ENCODE measurements around the gene ASIC4.

The ASIC4 gene

GRCh38 chr2:219500135-219500534, 14.1 kb upstream of the ASIC4 start:
- peaks cover 32% of the 10 kb centered on the region for H3K4me1 Mint-ChIP-seq (ENCODE audit: low read depth)
- no peaks in the 10 kb centered on the region for H3K9me3 Mint-ChIP-seq
- peaks cover 25% of the 10 kb centered on the region for H3K27me3 Mint-ChIP-seq
- no peak overlapping the region for H3K27ac Mint-ChIP-seq
- H3K4me3 Mint-ChIP-seq = peak overlapping the region; percentile 94
- H3K36me3 Mint-ChIP-seq (ENCODE audit: low read depth) = peaks cover 7% of the 10 kb centered on the region

- Mint-ChIP-seq H3K4me3 (no peak overlapping the region), H3K4me1 (ENCODE audit: low read depth) (peaks cover 32% of the 10 kb centered on the region), H3K27ac (no peak overlapping the region), H3K36me3 (ENCODE audit: low read depth) (peaks cover 17% of the 10 kb centered on the region), H3K9me3 (no peaks in the 10 kb centered on the region), H3K27me3 (peaks cover 12% of the 10 kb centered on the region)
Observed at GRCh38 chr2:219501849-219502248, 12.4 kb upstream of the ASIC4 start.

GRCh38 chr2:219502618-219503017, 11.7 kb upstream of the ASIC4 start:
- no peak overlapping the region for H3K4me3 Mint-ChIP-seq
- no peaks in the 10 kb centered on the region for H3K9me3 Mint-ChIP-seq
- peaks cover 27% of the 10 kb centered on the region for H3K4me1 Mint-ChIP-seq (ENCODE audit: low read depth)
- no peak overlapping the region for H3K27ac Mint-ChIP-seq
- H3K27me3 Mint-ChIP-seq = peaks cover 7% of the 10 kb centered on the region
- peaks cover 17% of the 10 kb centered on the region for H3K36me3 Mint-ChIP-seq (ENCODE audit: low read depth)

- Mint-ChIP-seq H3K27ac (no peak overlapping the region), H3K36me3 (ENCODE audit: low read depth) (peaks cover 17% of the 10 kb centered on the region), H3K4me3 (no peak overlapping the region), H3K9me3 (no peaks in the 10 kb centered on the region), H3K27me3 (peaks cover 12% of the 10 kb centered on the region), H3K4me1 (ENCODE audit: low read depth) (peaks cover 9% of the 10 kb centered on the region)
Observed at GRCh38 chr2:219505585-219505984, 8.7 kb upstream of the ASIC4 start.

GRCh38 chr2:219506153-219506801, 8.0 kb upstream of the ASIC4 start:
- H3K4me3 Mint-ChIP-seq = no peak overlapping the region
- H3K27ac Mint-ChIP-seq = no peak overlapping the region
- peaks cover 9% of the 10 kb centered on the region for H3K4me1 Mint-ChIP-seq (ENCODE audit: low read depth)
- peaks cover 19% of the 10 kb centered on the region for H3K27me3 Mint-ChIP-seq
- no peaks in the 10 kb centered on the region for H3K9me3 Mint-ChIP-seq
- H3K36me3 Mint-ChIP-seq (ENCODE audit: low read depth) = peaks cover 17% of the 10 kb centered on the region

- H3K36me3 Mint-ChIP-seq (ENCODE audit: low read depth) = peaks cover 17% of the 10 kb centered on the region
- peaks cover 21% of the 10 kb centered on the region for H3K27me3 Mint-ChIP-seq
- H3K9me3 Mint-ChIP-seq = no peaks in the 10 kb centered on the region
- H3K4me1 Mint-ChIP-seq (ENCODE audit: low read depth) = peaks cover 9% of the 10 kb centered on the region
- H3K4me3 Mint-ChIP-seq = no peak overlapping the region
- H3K27ac Mint-ChIP-seq = no peak overlapping the region
Observed at GRCh38 chr2:219506802-219507526, 7.3 kb upstream of the ASIC4 start.

- H3K4me3 Mint-ChIP-seq = no peak overlapping the region
- peaks cover 27% of the 10 kb centered on the region for H3K27me3 Mint-ChIP-seq
Observed at GRCh38 chr2:219507581-219508443, 6.5 kb upstream of the ASIC4 start.

GRCh38 chr2:219508444-219508734, 5.9 kb upstream of the ASIC4 start:
- peaks cover 10% of the 10 kb centered on the region for H3K4me1 Mint-ChIP-seq (ENCODE audit: low read depth)
- H3K36me3 Mint-ChIP-seq (ENCODE audit: low read depth) = peaks cover 17% of the 10 kb centered on the region
- H3K27me3 Mint-ChIP-seq = peaks cover 31% of the 10 kb centered on the region
- no peak overlapping the region for H3K27ac Mint-ChIP-seq
- H3K4me3 Mint-ChIP-seq = no peak overlapping the region
- H3K9me3 Mint-ChIP-seq = no peaks in the 10 kb centered on the region

More at GRCh38 chr2:219507581-219508443, 6.5 kb upstream of the ASIC4 start:
- Mint-ChIP-seq H3K27ac (no peak overlapping the region), H3K9me3 (no peaks in the 10 kb centered on the region), H3K36me3 (ENCODE audit: low read depth) (peaks cover 17% of the 10 kb centered on the region), H3K4me1 (ENCODE audit: low read depth) (peaks cover 9% of the 10 kb centered on the region)

GRCh38 chr2:219508971-219509779, 5.1 kb upstream of the ASIC4 start:
- peaks cover 17% of the 10 kb centered on the region for H3K36me3 Mint-ChIP-seq (ENCODE audit: low read depth)
- H3K9me3 Mint-ChIP-seq = no peaks in the 10 kb centered on the region
- peaks cover 13% of the 10 kb centered on the region for H3K4me1 Mint-ChIP-seq (ENCODE audit: low read depth)
- peaks cover 39% of the 10 kb centered on the region for H3K27me3 Mint-ChIP-seq
- peak overlapping the region; percentile 20 for H3K4me3 Mint-ChIP-seq
- no peak overlapping the region for H3K27ac Mint-ChIP-seq

GRCh38 chr2:219509780-219510511, 4.3 kb upstream of the ASIC4 start:
- Mint-ChIP-seq H3K4me1 (ENCODE audit: low read depth) (peaks cover 13% of the 10 kb centered on the region), H3K27me3 (peaks cover 42% of the 10 kb centered on the region), H3K27ac (no peak overlapping the region), H3K9me3 (no peaks in the 10 kb centered on the region), H3K36me3 (ENCODE audit: low read depth) (peaks cover 10% of the 10 kb centered on the region), H3K4me3 (peak overlapping the region; percentile 20)

GRCh38 chr2:219510512-219511135, 3.7 kb upstream of the ASIC4 start:
- no peak overlapping the region for H3K4me3 Mint-ChIP-seq
- H3K27me3 Mint-ChIP-seq = peaks cover 49% of the 10 kb centered on the region
- H3K27ac Mint-ChIP-seq = no peak overlapping the region
- H3K36me3 Mint-ChIP-seq (ENCODE audit: low read depth) = peaks cover 6% of the 10 kb centered on the region
- H3K9me3 Mint-ChIP-seq = no peaks in the 10 kb centered on the region
- peaks cover 13% of the 10 kb centered on the region for H3K4me1 Mint-ChIP-seq (ENCODE audit: low read depth)

GRCh38 chr2:219511547-219512325, 2.5 kb upstream of the ASIC4 start:
- Mint-ChIP-seq H3K27ac (no peak overlapping the region), H3K36me3 (ENCODE audit: low read depth) (peaks cover under 1% of the 10 kb centered on the region), H3K9me3 (no peaks in the 10 kb centered on the region), H3K4me3 (no peak overlapping the region), H3K27me3 (peaks cover 59% of the 10 kb centered on the region), H3K4me1 (ENCODE audit: low read depth) (peaks cover 13% of the 10 kb centered on the region)

GRCh38 chr2:219512524-219513216, 1.6 kb upstream of the ASIC4 start:
- Mint-ChIP-seq H3K36me3 (ENCODE audit: low read depth) (no peaks in the 10 kb centered on the region), H3K4me1 (ENCODE audit: low read depth) (peaks cover 13% of the 10 kb centered on the region), H3K27ac (no peak overlapping the region), H3K27me3 (peaks cover 69% of the 10 kb centered on the region), H3K9me3 (no peaks in the 10 kb centered on the region), H3K4me3 (no peak overlapping the region)

Data from stimulated activated naive CD8-positive, alpha-beta T cell treated with anti-CD3 and anti-CD28 coated beads, Interleukin-15, Interleukin-2, amounts not matched to agents 100 ng/mL and 50 ng/mL, for 24 hours (primary cell).